Metanephros (tissue), 2 donors: ENCODE results near the gene BLACAT1. TPM values are rescaled to one million over a fixed set of nuclear protein-coding genes. Genes with fewer than 3 reads are reported as not detected.

ENCODE experiments used
- small RNA-seq: library from RNA; depleted of rRNA; stranded (forward); fragments of <200 nt; gene quantifications from one replicate; pipeline ENCODE3, GENCODE V24; 2014; ENCODE audit warnings: low replicate concordance
- total RNA-seq: library from RNA; depleted of rRNA; stranded (reverse); fragments of >200 nt; gene quantifications from one replicate; pipeline ENCODE4 v1.2.3, GENCODE V29; 2014

BLACAT1 gene
- 0.70 TPM for total RNA-seq

GRCh38 chr1:205455581-205456382 is at the start of gene BLACAT1:
Gene BLACAT1 (minus strand): TSS chr1:205456045.

GRCh38 chr1:205504311-205505075 is 48.6 kb upstream of the BLACAT1 start, which contains the start of gene CDK18:
Gene CDK18 (plus strand): TSS chr1:205504669. CDS start chr1:205523168, 18,499 bp downstream.

DNA sequence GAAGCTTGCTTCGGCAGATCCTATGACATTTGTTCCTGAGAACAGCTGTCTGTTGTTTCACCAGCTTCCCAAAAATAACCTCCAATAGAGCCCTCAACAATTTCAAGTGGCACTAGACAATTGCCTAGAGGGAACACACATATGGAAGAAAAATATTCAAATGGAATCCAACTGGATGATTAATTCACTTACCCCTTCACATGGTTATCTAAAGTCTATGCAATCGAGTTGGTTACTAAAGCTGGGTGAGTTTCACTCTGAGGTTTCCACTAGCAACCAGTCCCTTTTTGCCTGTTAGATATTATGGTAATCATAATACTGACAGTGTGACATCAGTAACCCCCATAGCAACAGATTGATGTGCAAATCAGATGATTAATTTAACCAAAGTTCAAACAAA is 34.0 kb downstream of the BLACAT1 start, which contains the start of gene LEMD1:
LEMD1 (minus strand) TSS at position 259 of the 400 bp plus-strand sequence. CDS start 1,520 bp downstream, outside the sequence.

Small RNA genes within 50 kb of the gene (small RNA-seq; reads per million reads assigned to genes)
- gene MIR135B = 5.1 reads per million, percentile 93 among the genes with 10 or more reads in this experiment

Other genes starting within 250 kb of the BLACAT1 start
- 20.0 TPM for gene DSTYK, start 244.3 kb downstream of the BLACAT1 start, total RNA-seq
- gene TMCC2, start 228.1 kb downstream of the BLACAT1 start, total RNA-seq = 27.7 TPM
- 26.0 TPM for gene NUAK2, start 134.3 kb downstream of the BLACAT1 start, total RNA-seq
- gene KLHDC8A, start 99.1 kb downstream of the BLACAT1 start, total RNA-seq = 4.8 TPM
- gene LEMD1, start 34.0 kb downstream of the BLACAT1 start, total RNA-seq = 0.88 TPM
- 22.9 TPM for gene CDK18, start 48.6 kb upstream of the BLACAT1 start, total RNA-seq
- gene ELK4, start 176.0 kb upstream of the BLACAT1 start, total RNA-seq = 16.4 TPM
- gene SLC45A3, start 224.5 kb upstream of the BLACAT1 start, total RNA-seq = 10.2 TPM